HG02938 (cell line): Measurements from ENCODE around the gene PCDHB8.
"Not testable (repeated sequence)": the region's sequence is repeated elsewhere in the genome, so short reads cannot be mapped to it uniquely, and the experiment has no call there.

Experiments
- ATAC-seq: cut with Tn5 transposase; IDR thresholded peaks from one replicate; pipeline ENCODE4 v1.9.1; 2021; ENCODE audit warnings: mild to moderate bottlenecking, moderate library complexity; ENCODE audit not compliant: unreplicated experiment

The PCDHB8 gene

DNA sequence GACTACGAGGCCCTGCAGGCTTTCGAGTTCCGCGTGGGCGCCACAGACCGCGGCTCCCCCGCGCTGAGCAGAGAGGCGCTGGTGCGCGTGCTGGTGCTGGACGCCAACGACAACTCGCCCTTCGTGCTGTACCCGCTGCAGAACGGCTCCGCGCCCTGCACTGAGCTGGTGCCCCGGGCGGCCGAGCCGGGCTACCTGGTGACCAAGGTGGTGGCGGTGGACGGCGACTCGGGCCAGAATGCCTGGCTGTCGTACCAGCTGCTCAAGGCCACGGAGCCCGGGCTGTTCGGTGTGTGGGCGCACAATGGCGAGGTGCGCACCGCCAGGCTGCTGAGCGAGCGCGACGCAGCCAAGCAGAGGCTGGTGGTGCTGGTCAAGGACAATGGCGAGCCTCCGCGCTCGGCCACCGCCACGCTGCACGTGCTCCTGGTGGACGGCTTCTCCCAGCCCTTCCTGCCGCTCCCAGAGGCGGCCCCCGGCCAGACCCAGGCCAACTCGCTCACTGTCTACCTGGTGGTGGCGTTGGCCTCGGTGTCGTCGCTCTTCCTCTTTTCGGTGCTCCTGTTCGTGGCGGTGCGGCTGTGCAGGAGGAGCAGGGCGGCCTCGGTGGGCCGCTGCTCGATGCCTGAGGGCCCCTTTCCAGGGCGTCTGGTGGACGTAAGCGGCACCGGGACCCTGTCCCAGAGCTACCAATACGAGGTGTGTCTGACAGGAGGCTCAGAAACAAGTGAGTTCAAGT is 6.7 kb downstream of the PCDHB8 start:
- ATAC-seq = not testable (repeated sequence)

DNA sequence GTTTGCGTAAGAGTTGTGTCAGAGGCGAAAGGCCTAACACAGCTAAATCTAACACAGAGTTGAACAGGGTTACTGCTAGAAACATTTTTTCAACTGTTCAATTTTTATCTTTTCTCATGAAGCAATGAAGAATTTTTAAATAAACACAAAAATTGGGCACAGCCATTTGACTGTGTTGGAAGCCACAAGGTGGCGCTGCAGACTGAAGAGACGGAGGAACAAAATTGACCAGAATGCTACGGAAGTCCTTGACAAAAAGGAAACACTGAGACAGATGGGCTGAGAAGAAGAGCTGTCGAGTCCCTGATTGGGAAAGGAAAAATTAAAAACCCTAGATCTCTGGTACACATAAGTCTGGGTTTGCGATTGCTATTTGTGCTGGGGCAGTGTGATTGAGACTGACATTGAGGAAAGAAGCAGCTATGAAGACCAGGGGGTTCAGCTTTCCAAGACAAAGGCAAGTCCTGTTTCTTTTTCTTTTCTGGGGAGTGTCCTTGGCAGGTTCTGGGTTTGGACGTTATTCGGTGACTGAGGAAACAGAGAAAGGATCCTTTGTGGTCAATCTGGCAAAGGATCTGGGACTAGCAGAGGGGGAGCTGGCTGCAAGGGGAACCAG is 9.4 kb downstream of the PCDHB8 start, which contains the start of gene PCDHB9:
TSS of gene PCDHB9 (plus strand) at position 265 of the 616 bp plus-strand sequence. CDS start at position 423, 158 bp downstream.
- ATAC-seq = no peak

DNA sequence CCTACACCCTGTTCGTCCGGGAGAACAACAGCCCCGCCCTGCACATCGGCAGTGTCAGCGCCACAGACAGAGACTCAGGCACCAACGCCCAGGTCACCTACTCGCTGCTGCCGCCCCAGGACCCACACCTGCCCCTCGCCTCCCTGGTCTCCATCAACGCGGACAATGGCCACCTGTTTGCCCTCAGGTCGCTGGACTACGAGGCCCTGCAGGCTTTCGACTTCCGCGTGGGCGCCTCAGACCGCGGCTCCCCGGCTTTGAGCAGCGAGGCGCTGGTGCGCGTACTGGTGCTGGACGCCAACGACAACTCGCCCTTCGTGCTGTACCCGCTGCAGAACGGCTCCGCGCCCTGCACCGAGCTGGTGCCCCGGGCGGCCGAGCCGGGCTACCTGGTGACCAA is 11.1 kb downstream of the PCDHB8 start:
- not testable (repeated sequence) for ATAC-seq

DNA sequence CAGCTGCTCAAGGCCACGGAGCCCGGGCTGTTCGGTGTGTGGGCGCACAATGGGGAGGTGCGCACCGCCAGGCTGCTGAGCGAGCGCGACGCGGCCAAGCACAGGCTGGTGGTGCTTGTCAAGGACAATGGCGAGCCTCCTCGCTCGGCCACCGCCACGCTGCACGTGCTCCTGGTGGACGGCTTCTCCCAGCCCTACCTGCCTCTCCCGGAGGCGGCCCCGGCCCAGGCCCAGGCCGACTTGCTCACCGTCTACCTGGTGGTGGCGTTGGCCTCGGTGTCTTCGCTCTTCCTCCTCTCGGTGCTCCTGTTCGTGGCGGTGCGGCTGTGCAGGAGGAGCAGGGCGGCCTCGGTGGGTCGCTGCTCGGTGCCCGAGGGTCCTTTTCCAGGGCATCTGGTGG is 11.5 kb downstream of the PCDHB8 start:
- ATAC-seq = not testable (repeated sequence)

DNA sequence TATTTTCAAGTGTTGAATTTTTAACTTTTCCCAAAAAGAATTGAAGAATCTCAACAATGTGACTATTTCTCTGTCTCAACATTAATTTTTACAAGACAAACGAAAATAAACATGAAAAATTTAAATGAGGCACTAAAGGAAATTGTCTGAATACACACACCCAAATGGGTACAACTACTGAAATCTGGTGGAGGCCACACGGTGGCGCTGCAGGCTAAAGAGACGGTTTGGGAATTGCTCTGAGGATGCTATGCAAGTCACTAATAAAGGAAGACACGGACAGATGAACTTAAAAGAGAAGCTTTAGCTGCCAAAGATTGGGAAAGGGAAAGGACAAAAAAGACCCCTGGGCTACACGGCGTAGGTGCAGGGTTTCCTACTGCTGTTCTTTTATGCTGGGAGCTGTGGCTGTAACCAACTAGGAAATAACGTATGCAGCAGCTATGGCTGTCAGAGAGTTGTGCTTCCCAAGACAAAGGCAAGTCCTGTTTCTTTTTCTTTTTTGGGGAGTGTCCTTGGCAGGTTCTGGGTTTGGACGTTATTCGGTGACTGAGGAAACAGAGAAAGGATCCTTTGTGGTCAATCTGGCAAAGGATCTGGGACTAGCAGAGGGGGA is 14.6 kb downstream of the PCDHB8 start, which contains the start of gene PCDHB10:
TSS of gene PCDHB10 (plus strand) at position 244 of the 616 bp plus-strand sequence. CDS start at position 444, 200 bp downstream.
- ATAC-seq = no peak

DNA sequence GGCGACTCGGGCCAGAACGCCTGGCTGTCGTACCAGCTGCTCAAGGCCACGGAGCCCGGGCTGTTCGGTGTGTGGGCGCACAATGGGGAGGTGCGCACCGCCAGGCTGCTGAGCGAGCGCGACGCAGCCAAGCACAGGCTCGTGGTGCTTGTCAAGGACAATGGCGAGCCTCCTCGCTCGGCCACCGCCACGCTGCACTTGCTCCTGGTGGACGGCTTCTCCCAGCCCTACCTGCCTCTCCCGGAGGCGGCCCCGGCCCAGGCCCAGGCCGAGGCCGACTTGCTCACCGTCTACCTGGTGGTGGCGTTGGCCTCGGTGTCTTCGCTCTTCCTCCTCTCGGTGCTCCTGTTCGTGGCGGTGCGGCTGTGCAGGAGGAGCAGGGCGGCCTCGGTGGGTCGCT is 16.7 kb downstream of the PCDHB8 start:
- not testable (repeated sequence) for ATAC-seq

DNA sequence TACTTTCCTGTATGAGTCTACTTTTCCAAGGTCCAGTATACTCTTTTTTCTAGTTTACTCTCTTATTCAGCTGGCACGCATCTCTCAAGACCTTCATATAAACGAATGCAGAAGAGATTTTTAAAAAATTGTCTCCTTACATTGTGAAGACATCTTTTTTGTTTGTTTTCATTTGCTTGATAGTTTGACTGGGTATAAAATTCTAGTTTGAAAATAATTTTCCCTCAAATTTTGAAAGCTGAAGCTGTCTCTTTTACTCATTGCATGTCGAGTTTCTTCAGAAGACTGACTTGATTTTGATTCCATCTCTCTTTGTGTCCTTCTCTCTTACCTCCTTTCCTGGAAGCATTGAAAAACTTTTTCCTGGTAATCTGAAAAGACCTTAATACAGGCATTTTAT is 18.8 kb downstream of the PCDHB8 start:
- no peak for ATAC-seq

DNA sequence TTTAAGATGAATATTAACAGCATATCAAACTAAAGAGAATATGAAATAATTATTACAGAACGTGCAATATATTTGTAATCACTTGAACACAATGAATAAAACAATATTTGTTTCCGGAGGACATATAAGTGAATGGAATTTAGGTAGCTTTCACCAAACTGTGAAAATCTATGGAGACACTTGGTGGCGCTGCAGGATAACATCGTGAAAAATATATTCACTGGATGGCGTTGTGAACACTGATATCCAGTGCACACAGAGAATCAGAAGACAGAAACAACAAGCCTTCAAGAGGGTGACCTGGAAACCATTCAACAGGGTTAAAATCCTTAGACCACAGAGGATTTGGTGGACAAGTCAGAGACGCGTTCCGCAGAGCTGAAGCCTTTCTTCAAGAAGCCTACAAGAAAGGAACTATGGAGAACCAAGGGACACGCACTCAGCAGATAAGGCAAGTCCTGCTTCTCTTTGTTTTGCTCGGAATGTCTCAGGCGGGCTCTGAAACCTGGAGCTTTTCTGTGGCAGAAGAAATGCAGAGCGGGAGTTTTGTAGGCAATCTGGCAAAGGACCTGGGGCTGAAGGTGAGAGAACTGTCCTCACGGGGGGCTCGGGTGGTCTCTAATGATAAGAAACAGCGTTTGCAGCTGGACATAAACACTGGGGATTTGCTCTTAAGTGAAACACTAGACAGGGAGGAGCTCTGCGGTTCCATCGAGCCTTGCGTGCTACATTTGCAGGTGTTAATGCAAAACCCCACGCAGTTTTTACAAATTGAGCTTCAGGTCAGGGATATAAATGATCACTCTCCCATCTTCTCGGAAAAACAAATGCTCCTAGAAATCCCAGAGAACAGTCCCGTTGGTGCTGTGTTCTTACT is 22.0 kb downstream of the PCDHB8 start, which contains the start of gene PCDHB11:
TSS of gene PCDHB11 (plus strand) at position 269 of the 877 bp plus-strand sequence. CDS start at position 417, 148 bp downstream.
- ATAC-seq = no peak

DNA sequence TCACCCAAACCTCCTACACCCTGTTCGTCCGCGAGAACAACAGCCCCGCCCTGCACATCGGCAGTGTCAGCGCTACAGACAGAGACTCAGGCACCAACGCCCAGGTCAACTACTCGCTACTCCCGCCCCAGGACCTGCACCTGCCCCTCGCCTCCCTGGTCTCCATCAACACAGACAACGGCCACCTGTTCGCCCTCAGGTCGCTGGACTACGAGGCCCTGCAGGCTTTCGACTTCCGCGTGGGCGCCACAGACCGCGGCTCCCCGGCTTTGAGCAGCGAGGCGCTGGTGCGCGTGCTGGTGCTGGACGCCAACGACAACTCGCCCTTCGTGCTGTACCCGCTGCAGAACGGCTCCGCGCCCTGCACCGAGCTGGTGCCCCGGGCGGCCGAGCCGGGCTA is 23.5 kb downstream of the PCDHB8 start:
- not testable (repeated sequence) for ATAC-seq

DNA sequence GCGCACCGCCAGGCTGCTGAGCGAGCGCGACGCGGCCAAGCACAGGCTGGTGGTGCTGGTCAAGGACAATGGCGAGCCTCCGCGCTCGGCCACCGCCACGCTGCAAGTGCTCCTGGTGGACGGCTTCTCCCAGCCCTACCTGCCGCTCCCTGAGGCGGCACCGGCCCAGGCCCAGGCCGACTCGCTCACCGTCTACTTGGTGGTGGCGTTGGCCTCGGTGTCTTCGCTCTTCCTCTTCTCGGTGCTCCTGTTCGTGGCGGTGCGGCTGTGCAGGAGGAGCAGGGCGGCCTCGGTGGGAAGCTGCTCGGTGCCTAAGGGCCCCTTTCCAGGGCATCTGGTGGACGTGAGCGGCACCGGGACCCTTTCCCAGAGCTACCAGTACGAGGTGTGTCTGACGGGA is 24.1 kb downstream of the PCDHB8 start:
- not testable (repeated sequence) for ATAC-seq

DNA sequence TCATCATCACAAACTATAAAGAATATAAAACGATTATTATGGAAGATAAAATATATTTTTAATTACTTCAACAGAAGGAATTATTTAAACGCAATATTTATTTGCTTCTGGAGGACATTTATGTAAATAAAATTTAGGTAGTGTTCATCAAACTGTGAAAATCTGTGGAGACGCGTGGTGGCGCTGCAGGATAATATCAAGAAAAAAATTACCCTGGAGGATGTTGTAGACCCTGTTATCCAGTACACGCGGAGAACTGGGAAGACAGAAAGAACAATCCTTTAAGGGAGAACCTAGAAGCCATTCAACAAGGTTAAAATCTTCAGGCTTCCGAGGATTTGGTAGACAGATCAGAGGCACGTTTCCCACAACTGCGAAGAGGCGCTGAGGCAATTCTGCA is 30.9 kb downstream of the PCDHB8 start, which contains the start of gene PCDHB12:
TSS of gene PCDHB12 (plus strand) at position 242 of the 400 bp plus-strand sequence. CDS start 189 bp downstream, outside the sequence.
- ATAC-seq = no peak

DNA sequence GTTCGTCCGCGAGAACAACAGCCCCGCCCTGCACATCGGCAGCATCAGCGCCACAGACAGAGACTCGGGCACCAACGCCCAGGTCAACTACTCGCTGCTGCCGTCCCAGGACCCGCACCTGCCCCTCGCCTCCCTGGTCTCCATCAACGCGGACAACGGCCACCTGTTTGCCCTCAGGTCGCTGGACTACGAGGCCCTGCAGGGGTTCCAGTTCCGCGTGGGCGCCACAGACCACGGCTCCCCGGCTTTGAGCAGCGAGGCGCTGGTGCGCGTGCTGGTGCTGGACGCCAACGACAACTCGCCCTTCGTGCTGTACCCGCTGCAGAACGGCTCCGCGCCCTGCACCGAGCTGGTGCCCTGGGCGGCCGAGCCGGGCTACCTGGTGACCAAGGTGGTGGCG is 32.7 kb downstream of the PCDHB8 start:
- ATAC-seq = not testable (repeated sequence)

DNA sequence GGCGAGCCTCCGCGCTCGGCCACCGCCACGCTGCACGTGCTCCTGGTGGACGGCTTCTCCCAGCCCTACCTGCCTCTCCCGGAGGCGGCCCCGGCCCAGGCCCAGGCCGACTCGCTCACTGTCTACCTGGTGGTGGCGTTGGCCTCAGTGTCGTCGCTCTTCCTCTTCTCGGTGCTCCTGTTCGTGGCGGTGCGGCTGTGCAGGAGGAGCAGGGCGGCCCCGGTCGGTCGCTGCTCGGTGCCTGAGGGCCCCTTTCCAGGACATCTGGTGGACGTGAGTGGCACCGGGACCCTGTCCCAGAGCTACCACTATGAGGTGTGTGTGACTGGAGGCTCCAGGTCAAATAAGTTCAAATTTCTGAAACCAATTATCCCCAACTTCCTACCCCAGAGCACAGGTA is 33.3 kb downstream of the PCDHB8 start:
- not testable (repeated sequence) for ATAC-seq

DNA sequence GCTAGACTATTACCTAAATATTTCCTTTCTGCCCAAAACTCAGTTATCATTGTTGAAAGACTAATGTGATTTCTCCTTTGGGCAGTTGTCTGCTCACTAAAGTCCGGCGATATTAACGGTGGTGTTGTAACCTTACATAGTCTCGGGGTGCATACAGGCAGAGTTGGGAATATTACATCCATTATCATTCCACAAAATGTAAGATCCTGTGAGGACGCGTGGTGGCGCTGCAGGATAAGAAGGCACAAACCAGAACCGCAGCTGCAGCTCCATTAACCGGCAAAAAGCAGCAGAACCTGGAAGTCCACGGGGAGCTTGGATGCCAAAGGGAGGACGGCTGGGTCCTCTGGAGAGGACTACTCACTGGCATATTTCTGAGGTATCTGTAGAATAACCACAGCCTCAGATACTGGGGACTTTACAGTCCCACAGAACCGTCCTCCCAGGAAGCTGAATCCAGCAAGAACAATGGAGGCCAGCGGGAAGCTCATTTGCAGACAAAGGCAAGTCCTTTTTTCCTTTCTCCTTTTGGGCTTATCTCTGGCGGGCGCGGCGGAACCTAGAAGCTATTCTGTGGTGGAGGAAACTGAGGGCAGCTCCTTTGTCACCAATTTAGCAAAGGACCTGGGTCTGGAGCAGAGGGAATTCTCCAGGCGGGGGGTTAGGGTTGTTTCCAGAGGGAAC is 36.2 kb downstream of the PCDHB8 start, which contains the start of gene PCDHB13:
TSS of gene PCDHB13 (plus strand) at position 264 of the 684 bp plus-strand sequence. CDS start at position 469, 205 bp downstream.
- not testable (repeated sequence) for ATAC-seq

DNA sequence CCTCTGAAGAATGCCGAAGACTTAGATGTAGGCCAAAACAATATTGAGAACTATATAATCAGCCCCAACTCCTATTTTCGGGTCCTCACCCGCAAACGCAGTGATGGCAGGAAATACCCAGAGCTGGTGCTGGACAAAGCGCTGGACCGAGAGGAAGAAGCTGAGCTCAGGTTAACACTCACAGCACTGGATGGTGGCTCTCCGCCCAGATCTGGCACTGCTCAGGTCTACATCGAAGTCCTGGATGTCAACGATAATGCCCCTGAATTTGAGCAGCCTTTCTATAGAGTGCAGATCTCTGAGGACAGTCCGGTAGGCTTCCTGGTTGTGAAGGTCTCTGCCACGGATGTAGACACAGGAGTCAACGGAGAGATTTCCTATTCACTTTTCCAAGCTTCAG is 37.0 kb downstream of the PCDHB8 start:
- not testable (repeated sequence) for ATAC-seq

DNA sequence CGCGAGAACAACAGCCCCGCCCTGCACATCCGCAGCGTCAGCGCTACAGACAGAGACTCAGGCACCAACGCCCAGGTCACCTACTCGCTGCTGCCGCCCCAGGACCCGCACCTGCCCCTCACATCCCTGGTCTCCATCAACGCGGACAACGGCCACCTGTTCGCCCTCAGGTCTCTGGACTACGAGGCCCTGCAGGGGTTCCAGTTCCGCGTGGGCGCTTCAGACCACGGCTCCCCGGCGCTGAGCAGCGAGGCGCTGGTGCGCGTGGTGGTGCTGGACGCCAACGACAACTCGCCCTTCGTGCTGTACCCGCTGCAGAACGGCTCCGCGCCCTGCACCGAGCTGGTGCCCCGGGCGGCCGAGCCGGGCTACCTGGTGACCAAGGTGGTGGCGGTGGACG is 37.9 kb downstream of the PCDHB8 start:
- not testable (repeated sequence) for ATAC-seq

DNA sequence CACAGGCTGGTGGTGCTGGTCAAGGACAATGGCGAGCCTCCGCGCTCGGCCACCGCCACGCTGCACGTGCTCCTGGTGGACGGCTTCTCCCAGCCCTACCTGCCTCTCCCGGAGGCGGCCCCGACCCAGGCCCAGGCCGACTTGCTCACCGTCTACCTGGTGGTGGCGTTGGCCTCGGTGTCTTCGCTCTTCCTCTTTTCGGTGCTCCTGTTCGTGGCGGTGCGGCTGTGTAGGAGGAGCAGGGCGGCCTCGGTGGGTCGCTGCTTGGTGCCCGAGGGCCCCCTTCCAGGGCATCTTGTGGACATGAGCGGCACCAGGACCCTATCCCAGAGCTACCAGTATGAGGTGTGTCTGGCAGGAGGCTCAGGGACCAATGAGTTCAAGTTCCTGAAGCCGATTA is 38.4 kb downstream of the PCDHB8 start:
- not testable (repeated sequence) for ATAC-seq

DNA sequence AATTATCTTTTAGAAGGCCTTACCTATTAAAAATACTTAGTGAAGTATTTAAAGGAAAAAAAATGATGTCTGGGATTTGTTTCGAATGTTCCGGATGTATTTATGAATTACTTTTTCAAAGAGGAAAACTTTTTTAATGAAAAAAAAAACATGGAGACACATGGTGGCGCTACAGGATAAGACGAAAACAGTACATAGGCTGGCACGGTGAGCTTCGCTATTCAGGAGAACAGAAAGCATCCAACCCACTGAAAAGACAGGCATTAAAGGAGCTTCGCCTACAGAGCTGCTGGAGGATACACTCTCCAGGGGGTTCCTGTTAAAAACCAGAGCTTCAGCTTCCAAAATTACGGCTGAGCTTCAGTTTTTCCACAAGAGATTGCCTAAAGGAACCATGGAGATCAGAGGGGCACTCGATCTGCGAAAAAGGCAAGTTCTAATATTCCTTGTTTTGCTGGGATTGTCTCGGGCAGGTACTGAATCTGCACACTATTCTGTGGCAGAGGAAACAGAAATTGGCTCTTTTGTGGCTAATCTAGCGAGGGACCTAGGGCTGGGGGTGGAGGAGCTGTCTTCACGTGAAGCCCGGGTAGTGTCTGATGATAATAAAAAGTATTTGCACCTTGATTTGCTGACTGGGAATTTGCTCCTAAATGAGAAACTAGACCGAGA is 45.7 kb downstream of the PCDHB8 start, which contains the start of gene PCDHB14:
TSS of gene PCDHB14 (plus strand) at position 232 of the 672 bp plus-strand sequence. CDS start at position 395, 163 bp downstream.
- ATAC-seq = no peak

DNA sequence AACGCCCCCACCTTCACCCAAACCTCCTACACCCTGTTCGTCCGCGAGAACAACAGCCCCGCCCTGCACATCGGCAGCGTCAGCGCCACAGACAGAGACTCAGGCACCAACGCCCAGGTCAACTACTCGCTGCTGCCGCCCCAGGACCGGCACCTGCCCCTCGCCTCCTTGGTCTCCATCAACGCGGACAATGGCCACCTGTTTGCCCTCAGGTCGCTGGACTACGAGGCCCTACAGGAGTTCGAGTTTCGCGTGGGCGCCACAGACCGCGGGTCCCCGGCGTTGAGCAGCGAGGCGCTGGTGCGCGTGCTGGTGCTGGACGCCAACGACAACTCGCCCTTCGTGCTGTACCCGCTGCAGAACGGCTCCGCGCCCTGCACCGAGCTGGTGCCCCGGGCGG is 47.3 kb downstream of the PCDHB8 start:
- not testable (repeated sequence) for ATAC-seq
